Aorta (tissue), 5 donors: ENCODE results near the gene ELAC1. TPM values are rescaled to one million over a fixed set of nuclear protein-coding genes. Genes with fewer than 3 reads are reported as not detected.
"Not testable (repeated sequence)": the region's sequence is repeated elsewhere in the genome, so short reads cannot be mapped to it uniquely, and the experiment has no call there.

Experiments used
- ATAC-seq: fragments of 200-7000 bp; cut with Tn5 transposase; one replicate; pipeline ENCODE4 v1.9.1; 2022; ENCODE audit warnings: moderate library complexity; ENCODE audit not compliant: low FRiP score
- DNase-seq, 2 donors: peaks; one replicate each; pipeline ENCODE4 v3.0.0-alpha.2; 2020
- H3K27ac ChIP-seq, 2 donors: one replicate each; pipeline ENCODE4 v1.5.1; 2013; ENCODE audit warnings: low read length in 2 of 2, mild to moderate bottlenecking in 2 of 2, moderate library complexity in 2 of 2, control low read depth in 1 of 2, inconsistent platforms in 1 of 2, low read depth in 1 of 2
- H3K27me3 ChIP-seq, 2 donors: one replicate each; pipeline ENCODE4 v1.6.1; 2013; ENCODE audit warnings: control low read depth in 1 of 2, low read length in 1 of 2, mild to moderate bottlenecking in 1 of 2, moderate library complexity in 1 of 2; ENCODE audit not compliant: insufficient read depth in 2 of 2, control insufficient read depth in 1 of 2
- H3K36me3 ChIP-seq, 2 donors: one replicate each; pipeline ENCODE4 v1.6.1; 2013; ENCODE audit warnings: control low read depth in 1 of 2, low read length in 1 of 2, mild to moderate bottlenecking in 1 of 2; ENCODE audit not compliant: insufficient read depth in 2 of 2, control insufficient read depth in 1 of 2
- H3K4me1 ChIP-seq, 2 donors: one replicate each; pipeline ENCODE4 v1.6.1; 2013; ENCODE audit warnings: low read length in 2 of 2, control low read depth in 1 of 2, mild to moderate bottlenecking in 1 of 2, moderate library complexity in 1 of 2; ENCODE audit not compliant: insufficient read depth in 2 of 2, control insufficient read depth in 1 of 2
- H3K4me3 ChIP-seq, 2 donors: one replicate each; pipeline ENCODE4 v1.5.1; 2013; ENCODE audit warnings: low read length in 2 of 2, control low read depth in 1 of 2, mild to moderate bottlenecking in 1 of 2
- H3K9me3 ChIP-seq: one replicate; pipeline ENCODE4 v1.6.1; 2013; ENCODE audit warnings: mild to moderate bottlenecking, low read length; ENCODE audit not compliant: control insufficient read depth
- WGBS, 2 donors: extraction: QIAGEN DNeasy Blood & Tissue Kit; methylation state at CpG; one replicate each; pipeline ENCODE4 v1.1.7; 2013; 5-methylcytosine and 5-hydroxymethylcytosine counted together
- intact Hi-C, 2 donors: fragments of 100-400 bp; cut with DNase I; formaldehyde crosslinking; loops; one replicate each; pipeline versions ENCODE4 v1.14.2 to v1.15.0; 2022
- polyA plus RNA-seq, 2 donors: library from polyadenylated mRNA; stranded (reverse); fragments of 200-250 nt; gene quantifications; one replicate each; pipeline ENCODE4 v1.2.3, GENCODE V29; 2013
- total RNA-seq, 2 donors: library from RNA; stranded (reverse); fragmentation: NEBNext Ultra II Directional; extraction: Animal tissue kit (Norgen Biotek cat#: 25700); gene quantifications; one replicate each; pipeline ENCODE4 v1.2.1, GENCODE V29; 2021
- donor health status: healthy with polysubstance abuse.
- donor health status: Bipolar disorder and iron deficiency.
- donor health status: DM: no; HTN: no; CAD: no.
- donor health status: DM: no; HTN: no; CAD: no.
- donor health status: DM: yes; HTN: yes; CAD: no.

ELAC1 gene
- total and polyA plus RNA-seq, 4 donors: 5.1 to 9.4 (median 8.1) TPM

DNA sequence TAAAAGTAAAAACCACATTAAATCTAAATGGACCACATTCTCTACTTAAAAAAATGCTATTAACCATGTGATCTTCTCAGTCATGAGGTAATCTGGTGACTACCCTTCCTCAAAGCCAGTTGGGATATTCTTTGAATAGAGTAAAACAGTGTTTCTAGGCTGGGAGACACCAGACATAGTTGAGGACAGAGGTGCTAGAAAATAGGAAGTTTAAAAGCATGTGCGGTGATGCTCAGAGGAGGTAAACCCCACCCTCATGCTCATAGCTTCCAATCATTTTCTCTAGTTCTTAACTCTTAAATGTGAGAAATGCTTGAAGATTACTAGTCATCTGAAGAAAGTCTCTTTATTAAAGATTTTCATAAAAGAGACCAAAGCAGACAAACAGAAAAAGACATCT is 30.7 kb upstream of the ELAC1 start:
- Histone ChIP-seq H3K9me3 (no peaks in the 10 kb centered on the region), H3K36me3 (no peaks in the 10 kb centered on the region), H3K27ac (no peak overlapping the region), H3K27me3 (no peaks in the 10 kb centered on the region), H3K4me3 (no peak overlapping the region), H3K4me1 (no peaks in the 10 kb centered on the region)
- intact Hi-C loops: no loop called here
- DNase-seq: no peak
- no peak for ATAC-seq
- WGBS, 2 donors: 97 to 99% methylated on average over 1 of the region's 1 CpG

DNA sequence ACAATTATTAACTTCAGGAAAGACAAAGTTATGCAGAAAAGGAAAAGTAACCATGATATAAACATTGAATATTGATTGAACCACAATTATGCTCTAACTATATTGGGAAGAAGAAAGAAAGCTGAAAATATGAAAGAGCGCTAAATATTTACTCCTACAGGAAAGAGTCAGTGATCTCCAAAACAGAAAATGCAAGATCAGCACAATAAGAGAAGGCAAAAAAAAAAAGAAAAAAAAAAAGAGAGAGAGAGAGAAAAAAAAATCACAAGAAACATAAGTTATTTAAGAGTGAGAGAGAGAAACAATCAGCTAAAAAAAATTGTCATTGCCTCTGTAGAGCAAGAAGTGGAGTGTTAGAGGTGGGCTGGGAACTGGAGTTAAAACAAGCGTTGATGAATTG is 28.9 kb upstream of the ELAC1 start:
- Histone ChIP-seq H3K27me3 (no peaks in the 10 kb centered on the region), H3K9me3 (no peaks in the 10 kb centered on the region), H3K27ac (no peak overlapping the region), H3K36me3 (no peaks in the 10 kb centered on the region), H3K4me3 (no peak overlapping the region), H3K4me1 (no peaks in the 10 kb centered on the region)
- intact Hi-C loops: no loop called here
- ATAC-seq (no peak), DNase-seq (no peak)
- WGBS, 2 donors: 99% methylated on average over 2 of the region's 2 CpGs

GRCh38 chr18:50944245-50944932 is 23.5 kb upstream of the ELAC1 start:
- H3K4me3 ChIP-seq: no peak overlapping the region
- WGBS, 2 donors: 81 to 93% methylated on average over 4 of the region's 4 CpGs
- H3K4me1 ChIP-seq: no peaks in the 10 kb centered on the region
- intact Hi-C loops: no loop called here
- peaks cover 0 to 3% of the 10 kb centered on the region in 2 donors for H3K36me3 ChIP-seq
- no peaks in the 10 kb centered on the region for H3K27me3 ChIP-seq
- no peak for DNase-seq
- no peak for ATAC-seq
- no peak overlapping the region for H3K27ac ChIP-seq
- no peaks in the 10 kb centered on the region for H3K9me3 ChIP-seq

DNA sequence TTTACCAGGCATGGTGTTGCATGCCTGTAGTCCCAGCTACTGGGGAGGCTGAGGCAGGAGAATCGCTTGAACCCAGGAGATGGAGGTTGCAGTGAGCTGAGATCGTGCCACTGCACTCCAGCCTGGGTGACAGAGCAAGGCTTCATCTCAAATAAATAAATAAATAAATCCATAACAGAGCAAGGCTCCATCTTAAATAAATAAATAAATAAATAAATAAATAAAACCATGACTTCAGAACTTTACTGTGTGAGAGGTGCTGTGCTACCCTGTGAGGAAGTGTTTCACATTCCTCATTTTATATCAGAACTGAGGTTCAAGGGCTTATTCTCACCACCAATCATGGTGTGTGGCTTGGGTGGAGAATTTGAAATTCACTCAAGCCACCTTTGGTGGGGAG is 21.9 kb upstream of the ELAC1 start:
- intact Hi-C loops, H3K36me3 ChIP-seq: not testable (repeated sequence)

DNA sequence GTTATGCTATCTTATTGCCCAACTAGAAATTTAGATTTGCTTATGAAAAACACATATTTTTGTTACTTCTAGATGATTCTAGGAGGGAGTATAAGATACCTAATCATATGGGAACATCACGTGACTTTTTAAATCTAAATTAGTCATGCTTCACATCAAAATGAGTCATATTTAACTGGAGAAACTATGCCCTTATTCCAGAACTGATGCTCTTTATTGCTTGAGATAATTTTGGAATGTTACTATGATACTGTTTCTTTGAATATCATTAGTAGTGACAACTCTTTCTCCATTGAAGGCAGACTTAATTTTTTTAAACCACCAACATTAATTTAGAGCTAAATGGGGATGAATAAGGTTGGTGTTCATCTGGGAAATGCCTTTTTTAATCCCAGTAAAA is 19.9 kb upstream of the ELAC1 start:
- no peaks in the 10 kb centered on the region for H3K9me3 ChIP-seq
- 50 to 64% methylated on average over 1 of the region's 1 CpG for WGBS, 2 donors
- no peak overlapping the region for H3K27ac ChIP-seq
- H3K36me3 ChIP-seq: peaks cover 0 to 3% of the 10 kb centered on the region in 2 donors
- DNase-seq: no peak
- intact Hi-C loops: no loop called here
- no peaks in the 10 kb centered on the region for H3K4me1 ChIP-seq
- H3K4me3 ChIP-seq: no peak overlapping the region
- no peaks in the 10 kb centered on the region for H3K27me3 ChIP-seq
- ATAC-seq: no peak

More for the DNA sequence above, 21.9 kb upstream of the ELAC1 start:
- 93 to 98% methylated on average over 2 of the region's 2 CpGs for WGBS, 2 donors
- DNase-seq, H3K27me3 ChIP-seq, H3K9me3 ChIP-seq, ATAC-seq, H3K4me3 ChIP-seq, H3K27ac ChIP-seq, H3K4me1 ChIP-seq: not testable (repeated sequence)

DNA sequence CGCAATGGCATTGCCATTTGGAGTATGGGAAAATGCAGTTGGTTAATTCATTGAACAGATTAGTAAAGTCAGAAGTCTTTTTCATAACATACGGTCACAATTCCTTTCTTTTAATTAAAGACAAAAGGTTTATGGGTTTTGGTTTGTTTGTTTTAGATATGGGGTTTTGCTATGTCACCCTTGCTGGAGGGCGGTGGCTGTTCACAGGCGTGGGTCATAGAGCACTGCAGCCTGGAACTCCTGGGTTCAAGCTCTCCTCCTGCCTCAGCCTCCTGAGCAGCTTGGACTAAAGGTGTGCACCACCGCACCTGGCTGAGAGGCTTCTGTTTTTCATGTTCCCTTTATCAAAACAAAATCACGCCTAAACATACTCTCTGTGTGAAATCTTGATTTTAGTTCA is 18.7 kb upstream of the ELAC1 start:
- 92 to 95% methylated on average over 6 of the region's 6 CpGs for WGBS, 2 donors
- Histone ChIP-seq H3K27me3 (no peaks in the 10 kb centered on the region), H3K36me3 (peaks cover 0 to 3% of the 10 kb centered on the region in 2 donors), H3K27ac (no peak overlapping the region), H3K9me3 (no peaks in the 10 kb centered on the region), H3K4me3 (no peak overlapping the region), H3K4me1 (no peaks in the 10 kb centered on the region)
- intact Hi-C loops: no loop called here
- DNase-seq (no peak), ATAC-seq (no peak)

GRCh38 chr18:50950626-50951025 is 17.2 kb upstream of the ELAC1 start:
- Histone ChIP-seq H3K27ac (no peak overlapping the region), H3K27me3 (no peaks in the 10 kb centered on the region), H3K4me1 (no peaks in the 10 kb centered on the region), H3K9me3 (no peaks in the 10 kb centered on the region), H3K36me3 (no peaks in the 10 kb centered on the region), H3K4me3 (no peak overlapping the region)
- WGBS, 2 donors: 83 to 84% methylated on average over 4 of the region's 4 CpGs
- intact Hi-C loops: no loop called here
- DNase-seq (no peak), ATAC-seq (no peak)

GRCh38 chr18:50953822-50954221 is 14.0 kb upstream of the ELAC1 start:
- Histone ChIP-seq H3K36me3 (no peaks in the 10 kb centered on the region), H3K27me3 (no peaks in the 10 kb centered on the region), H3K27ac (no peak overlapping the region), H3K4me3 (no peak overlapping the region), H3K4me1 (no peaks in the 10 kb centered on the region), H3K9me3 (no peaks in the 10 kb centered on the region)
- intact Hi-C loops: no loop called here
- ATAC-seq: no peak
- WGBS, 2 donors: 56 to 63% methylated on average over 3 of the region's 3 CpGs
- no peak for DNase-seq

DNA sequence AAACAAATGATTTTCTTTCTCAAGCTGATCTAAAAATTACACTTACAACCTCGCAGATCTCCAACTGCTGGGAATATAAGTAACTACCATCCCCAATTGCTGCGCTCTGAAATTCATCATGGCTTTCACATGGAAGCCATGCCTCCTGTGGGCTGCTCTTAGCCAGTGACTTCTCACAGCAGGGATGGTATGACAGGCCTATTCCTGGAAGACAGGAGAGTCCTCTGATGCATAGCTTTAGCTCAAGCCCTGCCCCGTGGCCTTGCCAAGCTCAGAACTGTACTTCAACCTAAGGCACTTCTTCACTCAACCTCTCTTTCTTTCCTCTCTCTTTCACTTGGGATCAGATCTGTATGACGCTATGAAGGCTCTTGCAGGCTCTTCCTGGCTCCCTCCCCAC is 12.6 kb upstream of the ELAC1 start:
- ATAC-seq (no peak), DNase-seq (no peak)
- H3K4me1 ChIP-seq: no peaks in the 10 kb centered on the region
- intact Hi-C loops: no loop called here
- H3K36me3 ChIP-seq: no peaks in the 10 kb centered on the region
- no peak overlapping the region for H3K27ac ChIP-seq
- H3K27me3 ChIP-seq: no peaks in the 10 kb centered on the region
- no peak overlapping the region for H3K4me3 ChIP-seq
- no peaks in the 10 kb centered on the region for H3K9me3 ChIP-seq
- WGBS, 2 donors: 82 to 86% methylated on average over 4 of the region's 4 CpGs
